GM12891 (cell line): ENCODE results near the gene MAP4K4.

ENCODE experiments used
- POLR2A ChIP-seq: IDR thresholded peaks from 2 replicates; pipeline ENCODE4 v1.6.1; 2011; ENCODE audit warnings: low read depth, low read length, control low read depth
- TAF1 ChIP-seq: IDR thresholded peaks from 2 replicates; pipeline ENCODE4 v1.6.1; 2011; ENCODE audit warnings: low read depth, low read length, control low read depth

GRCh38 chr2:101795033-101795432, 97.5 kb downstream of the MAP4K4 start:
- TF ChIP-seq TAF1: no peak
- TF ChIP-seq POLR2A: no peak
